ENCODE measurements around the gene USP32.

USP32 gene

DNA sequence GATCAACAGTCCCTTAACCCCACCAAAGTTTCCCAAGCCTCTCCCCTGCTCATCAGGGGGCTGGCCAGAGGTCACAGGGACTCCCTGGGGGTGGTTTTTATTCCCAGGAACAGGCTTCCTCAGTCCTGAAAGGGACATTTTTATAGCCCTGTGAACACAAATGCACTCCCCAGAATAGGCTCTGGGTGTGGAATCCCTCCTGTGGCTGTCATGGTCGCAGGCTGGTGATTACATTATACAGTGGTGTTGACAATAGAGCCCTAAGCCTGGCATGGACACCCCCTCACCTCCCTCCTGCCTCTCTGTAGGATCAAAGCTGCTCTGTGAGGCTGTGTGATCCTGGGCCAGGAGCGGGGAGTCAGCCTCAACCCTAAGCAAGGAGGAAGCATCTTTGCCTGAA lies 243.6 kb downstream of the USP32 start:
- TF ChIP-seq, protein P1, sequence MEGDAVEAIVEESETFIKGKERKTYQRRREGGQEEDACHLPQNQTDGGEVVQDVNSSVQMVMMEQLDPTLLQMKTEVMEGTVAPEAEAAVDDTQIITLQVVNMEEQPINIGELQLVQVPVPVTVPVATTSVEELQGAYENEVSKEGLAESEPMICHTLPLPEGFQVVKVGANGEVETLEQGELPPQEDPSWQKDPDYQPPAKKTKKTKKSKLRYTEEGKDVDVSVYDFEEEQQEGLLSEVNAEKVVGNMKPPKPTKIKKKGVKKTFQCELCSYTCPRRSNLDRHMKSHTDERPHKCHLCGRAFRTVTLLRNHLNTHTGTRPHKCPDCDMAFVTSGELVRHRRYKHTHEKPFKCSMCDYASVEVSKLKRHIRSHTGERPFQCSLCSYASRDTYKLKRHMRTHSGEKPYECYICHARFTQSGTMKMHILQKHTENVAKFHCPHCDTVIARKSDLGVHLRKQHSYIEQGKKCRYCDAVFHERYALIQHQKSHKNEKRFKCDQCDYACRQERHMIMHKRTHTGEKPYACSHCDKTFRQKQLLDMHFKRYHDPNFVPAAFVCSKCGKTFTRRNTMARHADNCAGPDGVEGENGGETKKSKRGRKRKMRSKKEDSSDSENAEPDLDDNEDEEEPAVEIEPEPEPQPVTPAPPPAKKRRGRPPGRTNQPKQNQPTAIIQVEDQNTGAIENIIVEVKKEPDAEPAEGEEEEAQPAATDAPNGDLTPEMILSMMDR (IDR thresholded peaks at IDR 0.05; ENCODE audit: insufficient read depth, missing control alignments), result no peak
- DNase-seq (ENCODE audit: insufficient read length, low spot score) (no peak), FAIRE-seq (no peak)

DNA sequence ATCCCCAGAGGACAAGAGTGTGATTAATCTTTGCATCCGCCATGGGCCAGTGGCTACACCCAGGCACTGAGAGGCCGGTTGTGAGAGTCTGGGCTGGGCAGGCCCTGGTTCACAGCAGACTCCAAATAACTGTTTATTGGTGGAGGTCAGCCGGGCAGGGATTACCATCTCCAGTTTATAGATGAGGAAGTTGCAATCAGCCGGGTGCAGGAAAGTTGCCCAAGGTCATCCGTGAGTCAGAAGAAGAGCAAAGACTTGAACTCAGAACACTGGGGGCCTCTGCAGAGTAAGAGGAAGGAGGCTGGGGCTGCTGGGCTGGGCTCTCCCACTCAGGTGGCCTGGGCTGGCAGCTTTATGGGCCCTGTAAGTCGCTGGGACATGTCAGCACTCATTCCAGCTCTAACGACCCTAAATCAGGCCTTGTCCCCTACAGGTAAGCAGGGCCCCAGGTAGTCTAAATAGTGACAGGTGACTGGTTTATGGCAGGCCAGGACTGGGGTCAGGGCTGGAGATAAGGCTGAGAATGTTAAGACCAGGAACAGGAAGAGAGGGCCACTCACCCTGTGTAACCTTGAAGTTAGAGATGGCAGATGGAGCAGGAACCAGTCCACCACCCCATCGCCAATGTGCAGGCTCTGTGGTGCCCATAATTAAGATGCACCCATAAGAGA lies 244.2 kb downstream of the USP32 start:
- TF ChIP-seq, protein P1 (IDR thresholded peaks at IDR 0.05; ENCODE audit: insufficient read depth, missing control alignments), result no peak
- no peak for DNase-seq (ENCODE audit: insufficient read length, low spot score)
- FAIRE-seq, result no peak

GRCh38 chr17:60146206-60146605 lies 245.7 kb downstream of the USP32 start:
- DNase-seq (ENCODE audit: insufficient read length, low spot score) (no peak), FAIRE-seq (no peak)
- TF ChIP-seq, protein P1 (IDR thresholded peaks at IDR 0.05; ENCODE audit: insufficient read depth, missing control alignments), result no peak

- FAIRE-seq (no peak), DNase-seq (ENCODE audit: insufficient read length, low spot score) (no peak)
- TF ChIP-seq, protein P1 (IDR thresholded peaks at IDR 0.05; ENCODE audit: insufficient read depth, missing control alignments), result no peak
These were observed 246.7 kb downstream of the USP32 start for GRCh38 chr17:60145006-60145935.

GRCh38 chr17:60142872-60143499 lies 248.9 kb downstream of the USP32 start:
- DNase-seq (ENCODE audit: insufficient read length, low spot score), result no peak
- FAIRE-seq, result peak; percentile 84
- TF ChIP-seq, protein P1 (IDR thresholded peaks at IDR 0.05; ENCODE audit: insufficient read depth, missing control alignments), result peak; percentile 98

DNA sequence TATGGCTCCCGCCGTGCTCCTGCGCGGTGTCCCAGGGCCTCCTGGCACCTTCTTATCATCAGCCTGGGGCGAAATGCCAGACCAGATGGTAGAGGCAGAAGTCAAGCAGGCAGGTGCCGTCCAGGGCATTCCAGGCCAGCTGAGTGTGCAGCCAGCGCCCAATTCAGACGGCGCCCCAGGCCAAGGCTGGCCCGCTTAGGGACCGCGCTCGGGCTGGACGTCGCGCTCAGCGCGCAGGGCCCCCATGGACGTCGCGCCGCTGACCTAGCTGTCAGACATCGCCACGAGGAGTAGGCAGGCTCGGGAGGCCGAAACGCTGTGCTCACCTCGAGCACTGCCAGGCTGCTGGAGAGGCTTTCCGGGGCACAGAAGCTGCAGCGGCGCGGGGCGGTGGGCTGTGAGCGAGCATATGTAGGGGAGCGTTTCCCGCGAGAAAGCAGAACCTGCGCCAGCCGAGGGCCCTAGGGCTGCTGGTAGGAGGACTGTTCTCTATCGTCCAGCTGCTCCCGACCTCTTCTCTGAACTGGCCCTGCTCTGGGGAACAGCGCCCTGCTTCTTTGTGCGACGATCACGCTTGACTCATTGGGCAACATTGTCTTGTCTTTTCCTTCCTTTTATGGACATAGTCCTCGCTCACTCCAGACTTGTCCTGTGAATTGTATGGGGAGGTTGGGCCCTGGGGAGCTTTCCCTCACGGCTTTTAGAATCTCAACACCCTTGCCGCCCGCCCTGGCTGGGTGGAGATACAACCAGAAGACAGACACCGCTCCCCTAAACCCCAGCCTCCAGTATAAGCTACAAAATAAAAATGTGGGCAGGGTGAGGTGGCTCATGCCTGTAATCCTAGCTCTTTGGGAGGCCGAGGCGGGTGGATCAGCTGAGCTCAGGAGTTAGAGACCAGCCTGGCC lies 250.6 kb downstream of the USP32 start:
- no peak for DNase-seq (ENCODE audit: insufficient read length, low spot score)
- TF ChIP-seq, protein P1 (IDR thresholded peaks at IDR 0.05; ENCODE audit: insufficient read depth, missing control alignments), result no peak
- FAIRE-seq, result no peak
